ENCODE data around the gene NPB. TPM values are rescaled to one million over a fixed set of nuclear protein-coding genes. Genes with fewer than 3 reads are reported as not detected.

Gene NPB
- polyA plus RNA-seq, 1 donor, result 0.90 TPM

DNA sequence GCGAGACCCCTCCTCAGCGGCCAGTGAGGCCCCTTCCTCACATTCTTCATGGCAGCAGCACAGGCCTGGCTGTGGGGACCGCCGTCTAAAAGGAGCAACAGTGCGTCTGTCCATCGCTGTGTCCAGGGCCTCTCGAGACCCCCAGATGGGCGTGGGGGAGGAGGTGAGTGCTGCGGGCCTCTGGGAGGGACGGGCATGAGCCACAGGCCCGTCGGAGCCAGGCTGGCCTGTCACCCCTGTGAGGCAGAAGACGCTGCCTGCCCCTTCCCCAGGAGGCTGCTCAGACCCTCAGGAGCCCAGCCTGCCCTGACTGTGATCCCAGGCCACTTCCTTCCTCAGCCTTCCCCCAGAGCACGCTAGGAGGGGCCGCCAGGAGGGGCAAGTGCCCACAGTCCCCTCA lies 37.2 kb downstream of the NPB start:
- no peak for DNase-seq

DNA sequence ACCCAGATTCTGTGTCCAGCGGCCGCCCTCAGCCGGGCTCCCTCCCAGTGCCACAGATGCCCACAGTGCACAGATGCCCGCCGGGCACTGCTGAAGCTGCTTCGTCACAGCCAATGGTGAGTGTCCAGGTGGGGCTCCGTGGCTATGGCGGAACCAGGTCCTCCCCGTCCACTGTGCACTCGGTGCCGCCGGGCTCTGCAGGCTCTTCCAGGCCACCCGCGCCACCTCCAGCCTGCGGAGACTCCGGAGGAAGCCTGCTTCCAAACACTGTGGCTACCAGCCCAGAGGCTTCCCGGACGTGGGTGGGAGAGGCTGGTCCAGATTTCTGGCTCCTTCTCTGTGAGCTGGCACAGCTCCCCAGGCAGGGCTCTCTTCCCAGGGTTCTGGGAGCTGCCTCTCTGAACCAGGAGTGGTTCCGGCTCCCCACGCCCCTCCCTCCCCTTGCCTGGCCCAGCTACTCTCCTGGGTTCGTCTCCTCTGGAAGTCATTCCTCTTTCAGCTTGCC lies 37.9 kb downstream of the NPB start:
- DNase-seq, result no peak

DNA sequence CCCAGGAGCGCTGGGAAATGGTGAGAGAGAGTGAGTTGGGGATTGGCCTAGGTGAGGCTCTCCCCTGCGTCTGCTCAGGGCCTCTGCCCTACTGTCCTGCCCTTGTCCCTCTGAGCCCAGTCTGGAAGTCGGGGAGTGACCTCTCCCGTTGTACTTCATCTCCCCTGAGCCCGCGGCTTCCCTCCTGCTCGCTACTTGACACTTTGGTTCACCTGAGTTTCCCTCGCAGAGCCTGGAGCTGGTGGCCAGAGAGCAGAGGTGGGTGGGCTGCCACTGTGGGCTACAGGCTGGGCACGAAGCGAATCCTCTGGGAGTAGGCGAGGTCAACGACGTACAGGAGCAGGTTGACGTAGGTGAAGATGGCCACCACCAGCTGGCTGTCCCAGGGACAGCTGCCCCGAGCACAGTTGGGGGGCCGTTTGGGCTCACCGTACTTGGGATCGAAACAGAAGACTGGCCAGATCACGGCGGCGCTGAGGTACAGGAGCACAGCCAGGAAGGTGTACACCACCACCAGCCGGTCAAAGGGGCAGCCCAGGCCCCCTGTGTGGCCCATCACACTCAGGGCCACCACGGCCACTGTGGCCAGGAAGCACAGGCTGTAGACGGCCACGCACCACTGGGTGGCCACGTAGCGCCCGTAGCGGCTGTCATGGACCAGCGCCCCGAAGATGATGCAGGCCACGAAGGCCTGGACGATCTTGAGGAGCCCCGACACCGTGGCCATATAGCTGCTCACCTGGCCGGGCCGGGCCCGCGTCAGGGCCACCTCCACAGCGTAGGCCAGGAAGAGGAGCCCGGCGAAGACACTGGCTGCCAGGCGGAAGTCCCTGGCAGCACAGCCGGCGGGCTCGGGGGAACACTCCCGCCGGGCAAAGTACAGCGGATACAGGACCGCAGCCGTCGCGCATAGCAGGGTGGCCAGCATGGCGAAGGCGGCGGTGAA lies 38.8 kb downstream of the NPB start:
- DNase-seq, result no peak

DNA sequence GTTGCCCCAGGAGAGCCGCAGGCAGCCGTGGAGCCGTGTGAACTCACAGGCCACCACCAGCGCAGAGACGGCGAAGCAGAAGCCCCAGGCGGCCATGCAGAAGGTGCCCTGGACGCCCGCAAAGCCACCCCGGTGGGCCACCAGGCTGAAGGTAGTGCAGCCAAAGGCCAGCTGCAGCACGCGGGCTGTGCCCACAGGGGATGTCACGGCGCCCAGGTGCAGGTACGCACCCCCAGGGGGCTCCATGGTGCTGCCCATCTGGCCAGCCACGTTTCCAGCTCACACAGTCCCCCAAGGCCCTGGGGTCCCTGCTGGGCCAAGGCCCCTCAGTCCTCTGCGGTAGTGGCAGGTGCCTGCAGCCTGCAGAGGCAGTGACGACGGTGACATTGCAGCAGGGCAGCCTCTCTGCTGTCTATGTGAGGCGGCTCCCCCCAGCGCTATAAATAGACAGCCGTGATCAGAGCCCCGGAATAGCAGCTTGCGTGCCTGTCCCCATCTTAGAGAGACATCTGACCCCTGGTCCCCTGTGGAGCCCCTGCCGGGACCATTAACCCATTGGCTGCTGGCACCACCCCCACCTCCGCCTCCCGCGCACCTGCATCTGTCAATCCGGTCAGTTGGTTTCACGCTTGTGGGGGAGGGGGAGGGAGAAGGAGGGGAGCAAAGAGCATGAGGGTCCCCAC lies 39.6 kb downstream of the NPB start:
- DNase-seq, result no peak

DNA sequence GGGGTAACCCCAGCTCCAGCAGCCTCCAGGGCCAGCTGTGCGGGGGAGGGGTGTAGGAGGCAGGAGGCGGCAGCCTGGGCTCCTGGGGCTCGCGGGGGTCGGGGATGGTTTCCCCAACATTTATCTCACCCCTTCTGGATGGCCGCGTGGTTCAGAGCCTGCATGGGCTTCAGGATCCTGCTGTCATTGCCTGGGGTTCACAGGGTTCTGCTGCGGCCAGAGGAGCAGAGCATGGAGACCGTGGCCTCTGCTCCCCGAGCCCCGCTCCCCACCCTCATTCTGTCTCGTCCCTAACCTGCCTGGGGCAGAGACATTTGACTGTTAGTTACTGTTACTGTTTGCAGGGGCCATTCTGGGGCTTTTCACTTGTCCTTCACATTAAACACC lies 40.1 kb downstream of the NPB start:
- DNase-seq, result no peak

DNA sequence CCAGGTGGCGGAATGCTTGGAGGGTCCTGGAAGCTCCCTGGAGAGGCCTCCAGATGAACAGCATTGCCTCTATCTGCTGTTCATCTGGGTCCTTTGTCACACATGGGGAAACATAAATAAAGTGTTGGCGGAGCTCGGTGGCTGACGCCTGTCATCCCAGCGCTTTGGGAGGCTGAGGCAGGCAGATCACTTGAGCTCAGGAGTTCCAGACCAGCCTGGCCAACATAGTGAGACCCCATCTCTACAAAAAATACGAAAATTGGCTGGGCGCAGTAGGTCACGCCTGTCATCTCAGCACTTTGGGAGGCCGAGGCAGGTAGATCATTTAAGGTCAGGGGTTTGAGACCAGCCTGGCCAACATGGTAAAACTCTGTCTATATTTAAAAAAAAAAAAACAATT lies 42.8 kb downstream of the NPB start:
- no peak for DNase-seq

DNA sequence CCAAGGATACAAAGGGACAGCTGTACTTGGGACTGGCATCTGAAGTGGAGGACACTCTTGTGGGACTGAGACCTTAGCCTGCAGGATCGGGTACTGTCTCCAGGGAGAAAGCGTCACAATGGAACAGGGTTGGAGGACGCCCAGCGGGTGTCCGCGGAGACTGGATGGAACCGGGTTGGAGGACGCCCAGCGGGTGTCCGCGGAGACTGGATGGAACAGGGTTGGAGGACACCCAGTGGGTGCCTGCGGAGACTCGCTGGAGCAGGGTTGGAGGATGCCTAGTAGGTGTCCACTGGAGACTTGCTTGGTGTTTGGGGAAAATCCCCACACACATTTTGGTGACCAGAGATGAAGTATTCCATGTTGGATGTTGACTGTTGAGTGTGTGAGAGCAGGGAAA lies 45.2 kb downstream of the NPB start, which contains the start of gene MYADML2:
Gene MYADML2, minus strand, starts transcription at position 45 of the 400 bp plus-strand sequence. CDS start 5,492 bp downstream, outside the sequence.
- no peak for DNase-seq

DNA sequence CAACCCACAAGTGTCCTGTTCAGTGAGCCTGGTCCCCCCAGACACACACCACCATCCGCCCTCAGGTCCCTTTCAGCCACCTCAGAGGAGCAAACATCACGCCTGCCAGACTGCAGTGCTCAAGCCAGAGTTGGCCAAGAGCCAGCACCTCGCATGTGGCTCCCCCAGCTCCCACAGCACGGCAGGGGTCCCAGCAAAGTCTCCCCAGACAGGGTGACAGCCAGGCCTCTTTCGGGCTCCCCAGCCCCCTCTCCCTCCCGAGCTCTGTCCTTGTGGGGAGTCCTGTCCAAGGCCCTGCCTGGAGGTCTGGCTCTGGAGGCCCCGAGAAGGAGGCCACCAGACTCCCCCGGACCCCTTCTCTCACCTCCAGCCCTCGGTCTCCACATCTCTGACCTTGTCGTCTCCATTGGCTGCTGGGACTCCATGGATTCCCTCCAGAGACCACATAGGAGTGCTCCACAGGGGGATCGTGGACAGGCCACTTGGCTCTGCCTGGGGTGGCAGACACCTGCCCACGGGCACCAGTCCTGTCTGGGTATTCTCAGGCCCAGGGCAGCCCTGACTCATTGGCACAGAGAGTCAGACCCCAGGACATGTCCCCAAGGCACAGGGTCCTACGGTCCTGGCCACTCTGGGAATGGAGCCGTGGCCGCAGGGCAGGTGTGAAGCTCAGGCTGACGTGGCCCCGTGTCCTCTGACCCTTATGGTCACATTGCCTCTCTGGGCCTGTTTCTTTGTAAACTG lies 46.8 kb downstream of the NPB start:
- DNase-seq, result no peak

DNA sequence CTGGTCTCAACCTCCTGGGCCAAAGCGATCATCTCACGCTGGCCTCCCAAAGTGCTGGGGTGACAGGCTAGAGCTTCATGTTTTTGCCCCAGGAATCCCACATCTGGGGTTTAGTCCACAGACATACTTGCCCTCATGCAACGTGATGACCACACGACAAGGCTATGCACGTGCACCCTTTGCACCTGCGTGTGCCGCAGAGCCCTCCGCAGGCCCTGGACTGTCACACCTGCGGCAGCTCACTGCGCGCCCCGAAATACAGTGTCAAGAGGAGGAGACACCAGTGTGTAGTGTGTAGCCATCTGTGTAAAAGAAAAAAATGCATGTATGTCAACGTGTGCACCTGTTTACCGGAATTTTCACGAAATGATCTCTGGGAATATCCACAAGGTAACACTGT lies 48.5 kb downstream of the NPB start:
- DNase-seq, result no peak

DNA sequence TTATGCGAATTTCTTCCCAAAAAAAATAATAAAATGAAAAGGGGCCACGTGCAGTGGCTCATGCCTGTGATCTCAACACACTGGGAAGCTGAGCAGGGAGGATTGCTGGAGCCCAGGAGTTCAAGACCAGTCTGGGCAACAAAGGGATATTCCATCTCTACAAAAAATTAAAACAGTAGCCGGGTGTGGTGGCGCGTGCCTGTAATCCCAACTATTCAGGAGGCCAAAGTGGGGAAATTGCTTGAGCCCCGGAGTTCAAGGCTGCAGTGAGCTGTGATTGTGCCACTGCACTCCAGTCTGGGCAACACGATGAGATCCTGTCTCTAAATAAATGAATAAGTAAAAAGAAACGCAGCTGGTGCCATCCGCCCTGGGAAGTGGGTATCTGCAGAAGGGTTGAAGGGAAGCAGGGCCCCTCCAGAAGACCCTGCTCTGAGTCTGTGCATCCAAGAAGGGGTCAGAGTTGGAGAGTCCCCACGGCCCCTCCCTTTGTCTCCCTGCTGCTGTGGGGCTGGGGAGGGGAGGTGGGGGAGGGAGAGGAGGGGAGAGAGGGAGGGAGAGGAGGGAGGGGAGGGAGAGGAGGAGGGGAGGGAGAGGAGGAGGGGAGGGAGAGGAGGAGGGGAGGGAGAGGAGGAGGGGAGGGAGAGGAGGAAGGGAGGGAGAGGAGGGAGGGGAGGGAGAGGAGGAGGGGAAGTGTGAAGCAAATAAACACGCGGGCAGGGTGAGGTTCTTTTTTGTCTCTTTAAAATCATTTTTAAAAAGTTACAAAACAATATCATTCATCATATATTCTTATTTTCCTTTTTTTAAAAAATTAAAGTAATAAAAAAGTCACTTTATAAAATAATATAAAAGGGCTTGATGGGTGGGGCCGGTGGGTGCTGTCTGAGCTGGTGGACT lies 50.0 kb downstream of the NPB start:
- DNase-seq, result no peak

Other genes starting within 250 kb of the NPB start
- 11.0 TPM for gene PDE6G, start 245.7 kb upstream of the NPB start, polyA plus RNA-seq (ENCODE audit: insufficient read length)
- 12.7 TPM for gene OXLD1, start 235.6 kb upstream of the NPB start, polyA plus RNA-seq (ENCODE audit: insufficient read length)
- gene CCDC137, start 235.5 kb upstream of the NPB start, polyA plus RNA-seq (ENCODE audit: insufficient read length), result 15.2 TPM
- 50.2 TPM for gene ARL16, start 218.4 kb upstream of the NPB start, polyA plus RNA-seq (ENCODE audit: insufficient read length)
- gene HGS, start 218.2 kb upstream of the NPB start, polyA plus RNA-seq (ENCODE audit: insufficient read length), result 96.5 TPM
- 34.1 TPM for gene MRPL12, start 198.9 kb upstream of the NPB start, polyA plus RNA-seq (ENCODE audit: insufficient read length)
- gene SLC25A10, start 190.0 kb upstream of the NPB start, polyA plus RNA-seq (ENCODE audit: insufficient read length), result 13.0 TPM
- gene GCGR, start 98.1 kb upstream of the NPB start, polyA plus RNA-seq (ENCODE audit: insufficient read length), result 9.2 TPM
- gene MCRIP1, start 68.9 kb upstream of the NPB start, polyA plus RNA-seq (ENCODE audit: insufficient read length), result 65.0 TPM
- 0.22 TPM for gene PPP1R27, start 67.2 kb upstream of the NPB start, polyA plus RNA-seq (ENCODE audit: insufficient read length)
- 425 TPM for gene P4HB, start 41.7 kb upstream of the NPB start, polyA plus RNA-seq (ENCODE audit: insufficient read length)
- 149 TPM for gene ARHGDIA, start 30.9 kb upstream of the NPB start, polyA plus RNA-seq (ENCODE audit: insufficient read length)
- 70.2 TPM for gene ALYREF, start 10.7 kb upstream of the NPB start, polyA plus RNA-seq (ENCODE audit: insufficient read length)
- gene ANAPC11, start 10.5 kb upstream of the NPB start, polyA plus RNA-seq (ENCODE audit: insufficient read length), result 62.1 TPM
- gene PCYT2, start 9.2 kb downstream of the NPB start, polyA plus RNA-seq (ENCODE audit: insufficient read length), result 41.5 TPM
- 15.0 TPM for gene SIRT7, start 15.9 kb downstream of the NPB start, polyA plus RNA-seq (ENCODE audit: insufficient read length)
- 12.1 TPM for gene MAFG, start 25.5 kb downstream of the NPB start, polyA plus RNA-seq (ENCODE audit: insufficient read length)
- gene PYCR1, start 35.1 kb downstream of the NPB start, polyA plus RNA-seq (ENCODE audit: insufficient read length), result 19.9 TPM
- gene MYADML2, start 45.0 kb downstream of the NPB start, polyA plus RNA-seq (ENCODE audit: insufficient read length), result 0.18 TPM
- 2.2 TPM for gene NOTUM, start 58.9 kb downstream of the NPB start, polyA plus RNA-seq (ENCODE audit: insufficient read length)
- gene ASPSCR1, start 75.4 kb downstream of the NPB start, polyA plus RNA-seq (ENCODE audit: insufficient read length), result 25.3 TPM
- gene CENPX, start 120.6 kb downstream of the NPB start, polyA plus RNA-seq (ENCODE audit: insufficient read length), result 34.4 TPM
- 10.4 TPM for gene LRRC45, start 121.1 kb downstream of the NPB start, polyA plus RNA-seq (ENCODE audit: insufficient read length)
- 10.1 TPM for gene RAC3, start 129.4 kb downstream of the NPB start, polyA plus RNA-seq (ENCODE audit: insufficient read length)
- gene DCXR, start 135.5 kb downstream of the NPB start, polyA plus RNA-seq (ENCODE audit: insufficient read length), result 69.8 TPM
- 37.3 TPM for gene RFNG, start 149.6 kb downstream of the NPB start, polyA plus RNA-seq (ENCODE audit: insufficient read length)
- gene GPS1, start 149.7 kb downstream of the NPB start, polyA plus RNA-seq (ENCODE audit: insufficient read length), result 102 TPM
- gene DUS1L, start 163.6 kb downstream of the NPB start, polyA plus RNA-seq (ENCODE audit: insufficient read length), result 74.1 TPM
- 34.3 TPM for gene FASN, start 196.0 kb downstream of the NPB start, polyA plus RNA-seq (ENCODE audit: insufficient read length)

Measured in left kidney (tissue), 2 donors.